Loucy (cell line): ENCODE results near the gene RPE65.
"Not testable (repeated sequence)": the region's sequence is repeated elsewhere in the genome, so short reads cannot be mapped to it uniquely, and the experiment has no call there.

Source experiments
- CTCF ChIP-seq: fragments of 200-600 bp; sonication (generic); conservative IDR thresholded peaks from 2 replicates; pipeline ENCODE4 v1.5.1; 2014; ENCODE audit warnings: mild to moderate bottlenecking, antibody characterized with exemption, low read length
- EZH2phosphoT487 ChIP-seq: fragments of 200-600 bp; IDR thresholded peaks from 2 replicates; pipeline ENCODE4 v1.6.1; 2018; ENCODE audit warnings: antibody characterized with exemption, mild to moderate bottlenecking, moderate library complexity, borderline replicate concordance

DNA sequence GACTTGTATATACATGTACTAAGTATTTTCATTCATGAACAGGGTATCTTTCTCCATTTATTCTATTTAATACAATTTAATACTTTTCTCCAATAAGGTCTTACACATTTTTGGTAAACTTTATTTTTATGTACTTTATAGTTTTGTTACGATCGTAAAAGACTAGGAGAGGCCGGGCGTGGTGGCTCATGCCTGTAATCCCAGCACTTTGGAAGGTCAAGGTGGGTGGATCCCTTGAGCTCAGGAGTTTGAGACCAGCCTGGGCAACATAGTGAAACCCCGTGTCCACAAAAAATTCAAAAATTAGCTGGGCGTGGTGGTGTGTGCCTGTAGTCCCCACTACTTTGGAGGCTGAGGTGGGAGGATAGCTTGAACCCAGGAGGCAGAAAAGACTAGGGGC lies 42.5 kb upstream of the RPE65 start:
- TF ChIP-seq CTCF, EZH2phosphoT487: not testable (repeated sequence)
